ENCODE results near the gene ADCK1. TPM values are rescaled to one million over a fixed set of nuclear protein-coding genes. Genes with fewer than 3 reads are reported as not detected.

ADCK1 gene
- total RNA-seq, 2 donors from 2014 or later, result 6.9 to 7.4 TPM

DNA sequence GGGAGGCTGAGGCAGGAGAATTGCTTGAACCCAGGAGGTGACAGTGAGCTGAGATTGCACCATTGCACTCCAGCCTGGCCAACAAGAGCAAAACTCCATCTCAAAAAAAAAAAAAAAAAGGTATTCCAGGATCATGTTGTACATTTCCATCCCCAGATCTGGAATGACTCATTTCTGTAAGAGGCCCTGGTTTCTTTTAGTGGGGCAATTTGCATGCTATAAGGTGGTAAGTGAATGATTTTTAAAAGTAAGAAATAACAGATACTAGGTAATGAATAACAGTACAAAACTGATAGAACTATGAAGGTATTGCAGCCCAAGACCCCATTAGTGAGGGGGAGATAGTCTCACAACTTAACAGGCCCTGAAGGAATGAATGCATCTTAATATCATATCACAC lies 17.7 kb upstream of the ADCK1 start:
- no peak for DNase-seq
- TF ChIP-seq, protein P1, sequence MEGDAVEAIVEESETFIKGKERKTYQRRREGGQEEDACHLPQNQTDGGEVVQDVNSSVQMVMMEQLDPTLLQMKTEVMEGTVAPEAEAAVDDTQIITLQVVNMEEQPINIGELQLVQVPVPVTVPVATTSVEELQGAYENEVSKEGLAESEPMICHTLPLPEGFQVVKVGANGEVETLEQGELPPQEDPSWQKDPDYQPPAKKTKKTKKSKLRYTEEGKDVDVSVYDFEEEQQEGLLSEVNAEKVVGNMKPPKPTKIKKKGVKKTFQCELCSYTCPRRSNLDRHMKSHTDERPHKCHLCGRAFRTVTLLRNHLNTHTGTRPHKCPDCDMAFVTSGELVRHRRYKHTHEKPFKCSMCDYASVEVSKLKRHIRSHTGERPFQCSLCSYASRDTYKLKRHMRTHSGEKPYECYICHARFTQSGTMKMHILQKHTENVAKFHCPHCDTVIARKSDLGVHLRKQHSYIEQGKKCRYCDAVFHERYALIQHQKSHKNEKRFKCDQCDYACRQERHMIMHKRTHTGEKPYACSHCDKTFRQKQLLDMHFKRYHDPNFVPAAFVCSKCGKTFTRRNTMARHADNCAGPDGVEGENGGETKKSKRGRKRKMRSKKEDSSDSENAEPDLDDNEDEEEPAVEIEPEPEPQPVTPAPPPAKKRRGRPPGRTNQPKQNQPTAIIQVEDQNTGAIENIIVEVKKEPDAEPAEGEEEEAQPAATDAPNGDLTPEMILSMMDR (conservative IDR thresholded peaks at IDR 0.05), result no peak
- Mint-ChIP-seq H3K4me3 (no peak overlapping the region), H3K27me3 (ENCODE audit: insufficient read depth) (peaks cover 82% of the 10 kb centered on the region), H3K27ac (no peak overlapping the region), H3K4me1 (no peaks in the 10 kb centered on the region), H3K36me3 (ENCODE audit: low read depth) (no peaks in the 10 kb centered on the region), H3K9me3 (peaks cover 3% of the 10 kb centered on the region)
- Histone ChIP-seq H3K36me3 (ENCODE audit: control insufficient read depth, insufficient read depth, low read length) (no peaks in the 10 kb centered on the region), H3K4me3 (ENCODE audit: low read length) (no peak overlapping the region), H3K4me1 (ENCODE audit: control insufficient read depth, insufficient read depth, low read length) (no peaks in the 10 kb centered on the region), H3K9ac (ENCODE audit: extremely low read depth, low read length, poor library complexity, severe bottlenecking) (no peak overlapping the region), H3K27me3 (ENCODE audit: control insufficient read depth, insufficient read depth, low read length, poor library complexity, severe bottlenecking) (peaks cover 88% of the 10 kb centered on the region), H3K9me3 (ENCODE audit: control insufficient read depth, low read length) (no peaks in the 10 kb centered on the region), H3K27ac (ENCODE audit: low read depth, low read length) (no peak overlapping the region)

- H3K4me1 Mint-ChIP-seq, result no peaks in the 10 kb centered on the region
- DNase-seq, result no peak
- H3K27me3 ChIP-seq (ENCODE audit: control insufficient read depth, insufficient read depth, low read length, poor library complexity, severe bottlenecking), result peaks cover 93% of the 10 kb centered on the region
- H3K9me3 ChIP-seq (ENCODE audit: control insufficient read depth, low read length), result no peaks in the 10 kb centered on the region
- H3K36me3 ChIP-seq (ENCODE audit: control insufficient read depth, insufficient read depth, low read length), result no peaks in the 10 kb centered on the region
- TF ChIP-seq, protein P1 (conservative IDR thresholded peaks at IDR 0.05), result no peak
- no peaks in the 10 kb centered on the region for H3K36me3 Mint-ChIP-seq (ENCODE audit: low read depth)
- 57 to 80% methylated on average over 2 to 3 of the region's 4 CpGs for WGBS, 2 experiments (ENCODE audit: insufficient coverage in 1 of 2, insufficient read length in 1 of 2)
- no peak overlapping the region for H3K27ac Mint-ChIP-seq
- H3K9me3 Mint-ChIP-seq, result no peaks in the 10 kb centered on the region
- no peak overlapping the region for H3K4me3 Mint-ChIP-seq
- no peak overlapping the region for H3K9ac ChIP-seq (ENCODE audit: extremely low read depth, low read length, poor library complexity, severe bottlenecking)
- H3K4me3 ChIP-seq (ENCODE audit: low read length), result no peak overlapping the region
- H3K27ac ChIP-seq (ENCODE audit: low read depth, low read length), result no peak overlapping the region
- H3K27me3 Mint-ChIP-seq (ENCODE audit: insufficient read depth), result peaks cover 86% of the 10 kb centered on the region
- no peaks in the 10 kb centered on the region for H3K4me1 ChIP-seq (ENCODE audit: control insufficient read depth, insufficient read depth, low read length)
Measured at GRCh38 chr14:77786148-77786547, 13.8 kb upstream of the ADCK1 start.

GRCh38 chr14:77790566-77791224 lies 9.2 kb upstream of the ADCK1 start:
- Histone ChIP-seq H3K27ac (ENCODE audit: low read depth, low read length) (no peak overlapping the region), H3K4me1 (ENCODE audit: control insufficient read depth, insufficient read depth, low read length) (no peaks in the 10 kb centered on the region), H3K9ac (ENCODE audit: extremely low read depth, low read length, poor library complexity, severe bottlenecking) (no peak overlapping the region), H3K36me3 (ENCODE audit: control insufficient read depth, insufficient read depth, low read length) (no peaks in the 10 kb centered on the region), H3K9me3 (ENCODE audit: control insufficient read depth, low read length) (no peaks in the 10 kb centered on the region), H3K4me3 (ENCODE audit: low read length) (no peak overlapping the region), H3K27me3 (ENCODE audit: control insufficient read depth, insufficient read depth, low read length, poor library complexity, severe bottlenecking) (peaks cover 88% of the 10 kb centered on the region)
- Mint-ChIP-seq H3K27ac (no peak overlapping the region), H3K36me3 (ENCODE audit: low read depth) (no peaks in the 10 kb centered on the region), H3K4me1 (peaks cover 8% of the 10 kb centered on the region), H3K9me3 (no peaks in the 10 kb centered on the region), H3K27me3 (ENCODE audit: insufficient read depth) (peaks cover 90% of the 10 kb centered on the region), H3K4me3 (no peak overlapping the region)
- TF ChIP-seq, protein P1 (conservative IDR thresholded peaks at IDR 0.05), result no peak
- no peak for DNase-seq
- WGBS, 2 experiments (ENCODE audit: insufficient coverage in 1 of 2, insufficient read length in 1 of 2), result 80 to 92% methylated on average over 1 to 5 of the region's 6 CpGs
